Suprapubic skin (tissue), 3 donors: ENCODE results near the gene OSBPL3.

Source experiments
- CTCF ChIP-seq, 2 donors: fragments of 200-600 bp in 1 of 2; fragments of 450-650 bp in 1 of 2; sonication (generic) in 1 of 2; IDR thresholded peaks; one replicate each; pipeline ENCODE4 v1.5.1; 2016 to 2019; ENCODE audit warnings: antibody characterized with exemption in 2 of 2, mild to moderate bottlenecking in 1 of 2, moderate library complexity in 1 of 2
- POLR2A ChIP-seq, 2 donors: fragments of 450-650 bp; IDR thresholded peaks; one replicate each; pipeline ENCODE4 v1.6.1; 2017; ENCODE audit warnings: antibody characterized with exemption in 2 of 2, mild to moderate bottlenecking in 2 of 2, moderate library complexity in 2 of 2

GRCh38 chr7:24786306-24786705 is 193.7 kb downstream of the OSBPL3 start:
- TF ChIP-seq CTCF (IDR thresholded peaks at IDR 0.05), result no peak
- no peak for TF ChIP-seq POLR2A (IDR thresholded peaks at IDR 0.05)
